SK-N-SH (cell line): ENCODE data around the gene COL4A3. TPM values are rescaled to one million over a fixed set of nuclear protein-coding genes. Genes with fewer than 3 reads are reported as not detected.

Experiments used
- CTCF ChIA-PET: fragments of 300-600, 350-600 bp; formaldehyde crosslinking; extraction: SDS; loops from one replicate; lab custom pipeline; 2021; lab: Yijun Ruan, JAX
- POLR2A ChIA-PET: fragments of 350-600 bp; sonication (Branson Sonifier 250); formaldehyde crosslinking; extraction: SDS; loops from one replicate; lab custom pipeline; 2020; ENCODE audit warnings: antibody characterized with exemption, inconsistent platforms; lab: Yijun Ruan, JAX
- DNase-seq: peaks from one replicate; pipeline ENCODE4 v3.0.0; 2012
- H2AFZ ChIP-seq: fragments of 200-600 bp; sonication (generic); 2 replicates; pipeline ENCODE4 v1.8.1; 2016; ENCODE audit warnings: antibody characterized with exemption, mild to moderate bottlenecking, low read depth
- H3F3A ChIP-seq: fragments of 200-600 bp; sonication (generic); replicated peaks from 2 replicates; pipeline ENCODE3; 2016; ENCODE audit warnings: antibody characterized with exemption, mild to moderate bottlenecking; ENCODE audit not compliant: insufficient read depth
- H3K27ac ChIP-seq, 2 experiments: fragments of 200-500 bp in 1 of 2; fragments of 200-600 bp in 1 of 2; sonication (Bioruptor generic) in 1 of 2; sonication (generic), shearing (Covaris generic) in 1 of 2; 2 replicates each; pipeline versions ENCODE4 v1.5.1 to v1.6.1; 2014 to 2016; ENCODE audit warnings: low read depth in 2 of 2, inconsistent platforms in 1 of 2, low read length in 1 of 2, mild to moderate bottlenecking in 1 of 2, mixed read lengths in 1 of 2
- H3K27me3 ChIP-seq: fragments of 200-600 bp; sonication (generic), shearing (Covaris generic); 2 replicates; pipeline ENCODE4 v1.6.1; 2016; ENCODE audit warnings: mixed run types; ENCODE audit not compliant: insufficient read depth
- H3K36me3 ChIP-seq, 2 experiments: fragments of 200-500 bp in 1 of 2; fragments of 200-600 bp in 1 of 2; sonication (Bioruptor generic) in 1 of 2; sonication (generic) in 1 of 2; replicated peaks in 1 of 2; 2 replicates each; pipeline versions ENCODE3 to v1.5.1; 2014 to 2016; ENCODE audit warnings: low read length in 1 of 2, mild to moderate bottlenecking in 1 of 2; ENCODE audit not compliant: insufficient read depth in 2 of 2, control insufficient read depth in 1 of 2
- H3K4me1 ChIP-seq, 2 experiments: fragments of 200-500 bp in 1 of 2; fragments of 200-600 bp in 1 of 2; sonication (Bioruptor generic) in 1 of 2; sonication (generic), shearing (Covaris generic) in 1 of 2; 2 replicates each; pipeline versions ENCODE4 v1.5.1 to v1.6.1; 2014 to 2016; ENCODE audit warnings: low read depth in 1 of 2, low read length in 1 of 2, mixed run types in 1 of 2; ENCODE audit not compliant: insufficient read depth in 2 of 2, control insufficient read depth in 1 of 2
- H3K4me2 ChIP-seq: fragments of 200-600 bp; sonication (generic), shearing (Covaris generic); 2 replicates; pipeline ENCODE4 v1.6.1; 2017; ENCODE audit warnings: mixed run types
- H3K4me3 ChIP-seq, 2 experiments: fragments of 200-500 bp in 1 of 2; fragments of 200-600 bp in 1 of 2; sonication (Bioruptor generic) in 1 of 2; sonication (generic), shearing (Covaris generic) in 1 of 2; 2 replicates each; pipeline versions ENCODE4 v1.5.1 to v1.8.1; 2014 to 2016; ENCODE audit warnings: low read depth in 2 of 2, inconsistent platforms in 1 of 2, low read length in 1 of 2, mild to moderate bottlenecking in 1 of 2, mixed read lengths in 1 of 2, moderate library complexity in 1 of 2
- H3K79me2 ChIP-seq: fragments of 200-600 bp; sonication (generic); 2 replicates; pipeline ENCODE4 v1.8.1; 2017; ENCODE audit warnings: mild to moderate bottlenecking; ENCODE audit not compliant: insufficient read depth
- H3K9ac ChIP-seq: fragments of 200-600 bp; sonication (generic); 2 replicates; pipeline ENCODE4 v1.6.1; 2017; ENCODE audit warnings: mixed run types
- H3K9me2 ChIP-seq: fragments of 200-600 bp; sonication (generic); 2 replicates; pipeline ENCODE4 v1.6.1; 2017; ENCODE audit warnings: mixed run types
- H3K9me3 ChIP-seq: fragments of 200-600 bp; sonication (generic); 2 replicates; pipeline ENCODE4 v1.6.1; 2017; ENCODE audit warnings: mixed run types, mild to moderate bottlenecking, moderate library complexity
- H4K20me1 ChIP-seq: fragments of 200-600 bp; sonication (generic); 2 replicates; pipeline ENCODE4 v1.6.1; 2017; ENCODE audit warnings: mild to moderate bottlenecking, mixed run types; ENCODE audit not compliant: insufficient read depth
- ELF1 ChIP-seq: IDR thresholded peaks from 2 replicates; pipeline ENCODE4 v1.4.0; 2012
- EP300 ChIP-seq, 2 experiments: IDR thresholded peaks; 2 replicates each; pipeline versions ENCODE4 v1.4.0 to v1.6.1; 2012; ENCODE audit warnings: borderline replicate concordance in 1 of 2, low read depth in 1 of 2, low read length in 1 of 2
- JUND ChIP-seq: IDR thresholded peaks from 2 replicates; pipeline ENCODE4 v1.4.0; 2012
- MEF2A ChIP-seq: IDR thresholded peaks from 2 replicates; pipeline ENCODE4 v1.4.0; 2012; ENCODE audit warnings: low read depth, borderline replicate concordance
- NFIC ChIP-seq: IDR thresholded peaks from 2 replicates; pipeline ENCODE4 v1.4.0; 2012; ENCODE audit warnings: borderline replicate concordance
- NRF1 ChIP-seq: IDR thresholded peaks from 2 replicates; pipeline ENCODE4 v1.6.1; 2012; ENCODE audit warnings: low read depth, mild to moderate bottlenecking, low read length
- RCOR1 ChIP-seq: fragments of 150-350 bp; IDR thresholded peaks from 2 replicates; pipeline ENCODE4 v1.6.1; 2017; ENCODE audit warnings: antibody characterized with exemption, low read length
- RXRA ChIP-seq: IDR thresholded peaks from 2 replicates; pipeline ENCODE4 v1.4.0; 2012; ENCODE audit warnings: low read depth, mild to moderate bottlenecking, borderline replicate concordance
- SIN3A ChIP-seq: IDR thresholded peaks from 2 replicates; pipeline ENCODE4 v1.6.1; 2012; ENCODE audit warnings: low read depth, mild to moderate bottlenecking, low read length, moderate library complexity, borderline replicate concordance
- TAF1 ChIP-seq: IDR thresholded peaks from 2 replicates; pipeline ENCODE4 v1.6.1; 2012; ENCODE audit warnings: low read depth, mild to moderate bottlenecking, low read length, moderate library complexity, borderline replicate concordance
- TCF12 ChIP-seq: IDR thresholded peaks from 2 replicates; pipeline ENCODE4 v1.4.0; 2012
- TEAD4 ChIP-seq: IDR thresholded peaks from 2 replicates; pipeline ENCODE4 v1.4.0; 2012; ENCODE audit warnings: mild to moderate bottlenecking, borderline replicate concordance; ENCODE audit not compliant: insufficient read depth
- USF1 ChIP-seq: IDR thresholded peaks from 2 replicates; pipeline ENCODE4 v1.4.0; 2012; ENCODE audit warnings: low read depth, borderline replicate concordance
- WGBS: methylation state at CpG from one replicate; pipeline ENCODE4 v1.1.6; 2017; ENCODE audit warnings: low lambda C conversion rate; 5-methylcytosine and 5-hydroxymethylcytosine counted together
- polyA plus RNA-seq, 3 experiments: library from polyadenylated mRNA; depleted of rRNA; stranded (reverse); fragments of >200 nt; gene quantifications; 2 replicates each; pipeline ENCODE4 v1.2.3, GENCODE V29; 2012
- TF ChIP-seq, protein P1 (sequence below): fragments of 150-350 bp; IDR thresholded peaks from 2 replicates; pipeline ENCODE4 v1.6.1; 2016; ENCODE audit warnings: mild to moderate bottlenecking, low read depth, low read length
- TF ChIP-seq, protein P2 (sequence below): IDR thresholded peaks from 2 replicates; pipeline ENCODE4 v1.4.0; 2012; ENCODE audit warnings: low read depth
- TF ChIP-seq, protein P3 (sequence below): fragments of 150-350 bp; IDR thresholded peaks from 2 replicates; pipeline ENCODE4 v1.6.1; 2017; ENCODE audit warnings: antibody characterized with exemption, low read length, low read depth, borderline replicate concordance
- TF ChIP-seq, protein P4 (sequence below): IDR thresholded peaks from 2 replicates; pipeline ENCODE4 v1.4.0; 2012; ENCODE audit warnings: low read depth, borderline replicate concordance

Gene COL4A3
- polyA plus RNA-seq, 1 of the 3 experiments (the other 2 are of a cell fraction), result not detected

DNA sequence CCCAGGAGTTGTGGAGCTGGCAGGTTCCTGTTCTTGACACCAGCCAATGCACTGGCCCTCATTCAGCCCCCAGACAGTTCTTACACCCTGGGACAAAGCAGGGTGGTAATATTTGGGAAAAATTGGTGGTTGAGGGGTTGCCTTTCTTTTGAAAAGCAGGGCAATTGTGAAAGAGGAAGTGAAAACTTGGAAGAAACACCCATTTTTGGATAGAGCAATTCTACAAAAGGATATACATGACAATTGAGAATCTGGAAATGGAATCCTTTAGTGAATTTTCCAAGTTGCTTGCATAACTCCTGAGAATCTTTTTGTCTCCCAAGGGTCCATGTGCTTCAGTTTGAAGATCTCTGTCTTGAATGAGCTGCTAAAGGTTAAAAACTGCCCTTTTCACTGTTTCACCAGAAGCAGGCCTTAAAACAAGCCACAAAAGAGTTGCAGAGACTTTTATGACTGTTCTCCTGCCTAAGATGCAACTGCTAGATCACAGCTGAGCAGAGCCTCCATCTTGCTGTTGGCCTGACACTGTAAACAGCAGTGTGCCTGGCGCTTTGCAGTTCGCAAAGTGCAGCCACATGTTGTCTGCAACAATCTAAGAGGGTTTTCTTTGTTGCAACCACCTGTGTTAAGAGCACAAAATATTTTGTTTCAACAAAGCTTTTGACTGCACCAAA is 12.2 kb upstream of the COL4A3 start:
- Histone ChIP-seq H3K4me3 (no peak overlapping the region), H3K4me1 (no peaks in the 10 kb centered on the region), H3K27ac (no peak overlapping the region), H3K36me3 (no peaks in the 10 kb centered on the region), H3K9me3 (no peaks in the 10 kb centered on the region; the same call in 1 of the 2 replicates), H3K9ac (no peak overlapping the region), H3F3A (no peaks in the 10 kb centered on the region), H3K9me2 (no peaks in the 10 kb centered on the region), H2AFZ (no peak overlapping the region), H3K4me2 (no peak overlapping the region), H3K79me2 (no peaks in the 10 kb centered on the region), H3K27me3 (peaks cover 20% of the 10 kb centered on the region; the same call in 1 of the 2 replicates), H4K20me1 (no peaks in the 10 kb centered on the region)
- DNase-seq, result no peak
- WGBS, result 71% methylated on average over 2 of the region's 2 CpGs
- TF ChIP-seq, protein P1, sequence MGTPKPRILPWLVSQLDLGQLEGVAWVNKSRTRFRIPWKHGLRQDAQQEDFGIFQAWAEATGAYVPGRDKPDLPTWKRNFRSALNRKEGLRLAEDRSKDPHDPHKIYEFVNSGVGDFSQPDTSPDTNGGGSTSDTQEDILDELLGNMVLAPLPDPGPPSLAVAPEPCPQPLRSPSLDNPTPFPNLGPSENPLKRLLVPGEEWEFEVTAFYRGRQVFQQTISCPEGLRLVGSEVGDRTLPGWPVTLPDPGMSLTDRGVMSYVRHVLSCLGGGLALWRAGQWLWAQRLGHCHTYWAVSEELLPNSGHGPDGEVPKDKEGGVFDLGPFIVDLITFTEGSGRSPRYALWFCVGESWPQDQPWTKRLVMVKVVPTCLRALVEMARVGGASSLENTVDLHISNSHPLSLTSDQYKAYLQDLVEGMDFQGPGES, result no peak
- TF ChIP-seq RXRA, result no peak
- TF ChIP-seq TAF1, result no peak
- TF ChIP-seq RCOR1, result no peak
- TF ChIP-seq, protein P2, sequence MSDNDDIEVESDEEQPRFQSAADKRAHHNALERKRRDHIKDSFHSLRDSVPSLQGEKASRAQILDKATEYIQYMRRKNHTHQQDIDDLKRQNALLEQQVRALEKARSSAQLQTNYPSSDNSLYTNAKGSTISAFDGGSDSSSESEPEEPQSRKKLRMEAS, result no peak
- TF ChIP-seq USF1, result no peak
- TF ChIP-seq TCF12, result no peak
- CTCF ChIA-PET, result no interaction called here
- POLR2A ChIA-PET, result no interaction called here

GRCh38 chr2:227153307-227153706 is 11.1 kb upstream of the COL4A3 start:
- Histone ChIP-seq H3K9ac (no peak overlapping the region), H4K20me1 (no peaks in the 10 kb centered on the region), H3K4me3 (no peak overlapping the region), H3K27me3 (peaks cover 20% of the 10 kb centered on the region; the same call in 1 of the 2 replicates), H2AFZ (no peak overlapping the region), H3K79me2 (no peaks in the 10 kb centered on the region), H3K4me2 (no peak overlapping the region), H3K9me2 (no peaks in the 10 kb centered on the region), H3K9me3 (no peaks in the 10 kb centered on the region; the same call in 1 of the 2 replicates), H3K27ac (no peak overlapping the region), H3F3A (no peaks in the 10 kb centered on the region), H3K36me3 (no peaks in the 10 kb centered on the region), H3K4me1 (no peaks in the 10 kb centered on the region)
- 11% methylated on average over 4 of the region's 4 CpGs for WGBS
- POLR2A ChIA-PET, result no interaction called here
- DNase-seq, result no peak
- CTCF ChIA-PET, result no interaction called here
- TF ChIP-seq EP300 (IDR thresholded peaks at IDR 0.05; ENCODE audit: borderline replicate concordance in 1 of 2, low read depth in 1 of 2, low read length in 1 of 2) (no peak), SIN3A (no peak), ELF1 (no peak), MEF2A (no peak), JUND (no peak), TEAD4 (no peak), NRF1 (no peak), NFIC (no peak), TCF12 (no peak), USF1 (no peak), TAF1 (no peak)
- TF ChIP-seq, protein P3, sequence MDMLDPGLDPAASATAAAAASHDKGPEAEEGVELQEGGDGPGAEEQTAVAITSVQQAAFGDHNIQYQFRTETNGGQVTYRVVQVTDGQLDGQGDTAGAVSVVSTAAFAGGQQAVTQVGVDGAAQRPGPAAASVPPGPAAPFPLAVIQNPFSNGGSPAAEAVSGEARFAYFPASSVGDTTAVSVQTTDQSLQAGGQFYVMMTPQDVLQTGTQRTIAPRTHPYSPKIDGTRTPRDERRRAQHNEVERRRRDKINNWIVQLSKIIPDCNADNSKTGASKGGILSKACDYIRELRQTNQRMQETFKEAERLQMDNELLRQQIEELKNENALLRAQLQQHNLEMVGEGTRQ, result no peak
- TF ChIP-seq, protein P4, sequence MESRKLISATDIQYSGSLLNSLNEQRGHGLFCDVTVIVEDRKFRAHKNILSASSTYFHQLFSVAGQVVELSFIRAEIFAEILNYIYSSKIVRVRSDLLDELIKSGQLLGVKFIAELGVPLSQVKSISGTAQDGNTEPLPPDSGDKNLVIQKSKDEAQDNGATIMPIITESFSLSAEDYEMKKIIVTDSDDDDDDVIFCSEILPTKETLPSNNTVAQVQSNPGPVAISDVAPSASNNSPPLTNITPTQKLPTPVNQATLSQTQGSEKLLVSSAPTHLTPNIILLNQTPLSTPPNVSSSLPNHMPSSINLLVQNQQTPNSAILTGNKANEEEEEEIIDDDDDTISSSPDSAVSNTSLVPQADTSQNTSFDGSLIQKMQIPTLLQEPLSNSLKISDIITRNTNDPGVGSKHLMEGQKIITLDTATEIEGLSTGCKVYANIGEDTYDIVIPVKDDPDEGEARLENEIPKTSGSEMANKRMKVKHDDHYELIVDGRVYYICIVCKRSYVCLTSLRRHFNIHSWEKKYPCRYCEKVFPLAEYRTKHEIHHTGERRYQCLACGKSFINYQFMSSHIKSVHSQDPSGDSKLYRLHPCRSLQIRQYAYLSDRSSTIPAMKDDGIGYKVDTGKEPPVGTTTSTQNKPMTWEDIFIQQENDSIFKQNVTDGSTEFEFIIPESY, result no peak
- TF ChIP-seq, protein P2, result no peak
